Measurements from ENCODE around the gene ACTRT2.

ACTRT2 gene

DNA sequence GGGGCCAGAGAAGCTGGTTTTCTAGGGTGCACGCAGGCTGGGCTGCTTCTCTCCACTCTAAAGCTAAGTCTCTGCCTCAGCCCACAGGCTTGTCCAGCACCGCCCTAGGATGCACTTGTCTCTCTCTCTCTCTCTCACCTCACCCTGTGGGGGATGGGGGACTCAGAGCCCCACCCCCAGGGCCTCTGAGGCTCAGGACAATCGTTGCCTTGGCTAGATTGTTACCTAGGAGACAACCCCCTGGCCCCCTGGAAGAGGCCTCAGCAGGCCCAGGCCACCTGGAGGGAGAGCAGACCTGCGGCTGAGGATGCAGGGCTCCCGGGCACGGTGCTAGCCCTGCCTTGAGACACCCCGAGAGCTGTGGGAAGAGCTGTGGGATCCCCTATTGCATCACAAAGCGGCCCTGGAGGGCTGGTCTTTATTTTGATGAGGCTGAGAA lies at the start of gene ACTRT2:
Gene ACTRT2 (plus strand): TSS at position 235 of the 439 bp plus-strand sequence. CDS start 220 bp downstream, outside the sequence.
- DNase-seq, result no peak

DNA sequence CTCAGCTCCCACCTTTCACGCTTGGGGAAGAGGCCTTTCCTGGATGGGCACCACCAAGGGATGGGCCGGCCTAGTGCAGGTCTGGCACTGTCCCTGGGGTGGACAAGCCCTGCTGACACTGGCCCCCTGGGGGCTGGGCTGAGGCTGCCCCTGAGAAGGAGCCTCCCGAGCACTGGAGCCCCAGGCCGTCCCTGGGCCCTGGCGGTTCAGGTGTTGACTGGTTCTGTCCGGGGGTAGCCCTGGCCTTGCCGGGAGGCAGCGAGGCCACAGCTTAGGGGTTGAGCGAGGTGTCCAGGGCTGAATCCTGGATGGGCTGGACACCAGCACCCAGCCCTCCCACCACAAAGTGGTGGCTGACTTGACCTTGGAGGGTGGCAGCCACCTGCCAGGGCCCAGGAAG lies 49.7 kb upstream of the ACTRT2 start:
- DNase-seq, result no peak

DNA sequence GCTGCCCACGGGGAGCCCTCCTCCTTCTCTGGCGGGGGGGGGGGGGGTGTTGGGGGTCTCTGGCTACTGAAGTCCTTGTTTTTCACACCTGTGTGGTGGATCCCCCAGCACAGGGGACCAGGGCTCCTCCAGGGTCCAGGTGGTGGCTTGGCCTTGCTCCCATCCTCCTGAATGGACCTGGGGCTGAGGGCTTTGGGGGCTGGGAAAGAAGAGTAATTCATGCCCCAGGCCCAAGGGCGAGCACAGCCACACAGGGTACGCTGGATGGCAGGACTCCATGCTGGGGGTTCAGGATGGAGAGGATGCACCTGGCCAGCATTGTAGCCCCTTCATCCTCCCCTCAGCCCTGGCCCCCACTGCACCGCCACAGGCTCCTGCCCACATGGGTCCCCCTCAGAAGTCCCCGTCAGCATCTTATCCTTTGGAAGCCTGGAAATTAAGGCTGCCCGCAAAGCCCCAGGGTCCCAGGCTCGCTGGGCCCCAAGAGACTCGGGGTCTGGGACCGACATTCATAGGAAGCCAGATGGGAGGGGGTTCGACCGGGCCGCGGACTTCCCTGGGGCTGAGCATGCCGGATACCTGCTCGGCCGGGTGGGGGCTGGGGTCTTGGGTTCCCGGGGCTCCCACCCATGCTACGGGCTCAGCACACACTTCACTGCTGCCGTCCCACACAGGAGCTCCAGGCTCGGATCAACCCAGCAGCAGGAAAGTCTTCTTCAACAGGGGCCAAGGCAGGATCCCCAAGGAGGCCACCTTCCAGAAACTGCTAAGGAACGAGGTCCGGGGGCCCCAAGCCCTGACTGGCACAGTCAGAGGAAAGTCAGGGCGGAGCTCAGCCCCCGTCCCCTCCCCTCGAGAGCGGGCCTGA lies 49.0 kb upstream of the ACTRT2 start:
- DNase-seq, result no peak

DNA sequence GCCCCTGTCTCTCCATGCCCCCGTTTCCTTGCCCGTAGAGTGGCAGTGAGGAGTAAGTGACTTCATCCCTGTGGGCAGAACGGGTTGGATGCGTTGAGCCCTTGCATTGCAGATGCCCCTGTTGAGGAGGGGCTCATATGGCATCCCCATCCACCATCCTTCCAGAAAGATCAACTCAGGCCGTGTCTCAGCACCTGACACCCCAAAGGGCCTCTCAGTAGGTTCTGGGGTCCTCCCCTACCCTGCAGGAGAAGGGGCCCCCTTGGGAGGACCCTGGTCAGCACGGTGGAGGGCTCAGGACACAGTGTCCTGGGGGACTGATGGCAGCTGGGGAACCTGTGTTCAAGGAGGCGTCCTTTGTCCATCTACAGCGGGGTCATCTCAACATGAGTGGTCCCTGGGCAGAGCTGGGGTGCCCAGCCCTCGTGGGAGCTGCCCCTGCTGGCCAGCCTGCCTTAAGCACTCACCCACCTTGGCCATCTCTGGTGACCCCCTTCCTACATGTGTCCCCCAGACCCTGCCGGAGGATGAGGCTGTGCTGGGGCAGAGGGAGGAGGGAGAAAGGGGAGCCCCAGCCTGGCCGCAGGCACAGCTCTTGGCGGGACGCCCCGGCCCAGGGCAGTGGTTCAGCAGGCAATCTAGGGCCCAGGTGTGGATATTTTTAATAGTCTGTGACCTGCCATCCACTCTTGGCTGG lies 48.2 kb upstream of the ACTRT2 start:
- no peak for DNase-seq

DNA sequence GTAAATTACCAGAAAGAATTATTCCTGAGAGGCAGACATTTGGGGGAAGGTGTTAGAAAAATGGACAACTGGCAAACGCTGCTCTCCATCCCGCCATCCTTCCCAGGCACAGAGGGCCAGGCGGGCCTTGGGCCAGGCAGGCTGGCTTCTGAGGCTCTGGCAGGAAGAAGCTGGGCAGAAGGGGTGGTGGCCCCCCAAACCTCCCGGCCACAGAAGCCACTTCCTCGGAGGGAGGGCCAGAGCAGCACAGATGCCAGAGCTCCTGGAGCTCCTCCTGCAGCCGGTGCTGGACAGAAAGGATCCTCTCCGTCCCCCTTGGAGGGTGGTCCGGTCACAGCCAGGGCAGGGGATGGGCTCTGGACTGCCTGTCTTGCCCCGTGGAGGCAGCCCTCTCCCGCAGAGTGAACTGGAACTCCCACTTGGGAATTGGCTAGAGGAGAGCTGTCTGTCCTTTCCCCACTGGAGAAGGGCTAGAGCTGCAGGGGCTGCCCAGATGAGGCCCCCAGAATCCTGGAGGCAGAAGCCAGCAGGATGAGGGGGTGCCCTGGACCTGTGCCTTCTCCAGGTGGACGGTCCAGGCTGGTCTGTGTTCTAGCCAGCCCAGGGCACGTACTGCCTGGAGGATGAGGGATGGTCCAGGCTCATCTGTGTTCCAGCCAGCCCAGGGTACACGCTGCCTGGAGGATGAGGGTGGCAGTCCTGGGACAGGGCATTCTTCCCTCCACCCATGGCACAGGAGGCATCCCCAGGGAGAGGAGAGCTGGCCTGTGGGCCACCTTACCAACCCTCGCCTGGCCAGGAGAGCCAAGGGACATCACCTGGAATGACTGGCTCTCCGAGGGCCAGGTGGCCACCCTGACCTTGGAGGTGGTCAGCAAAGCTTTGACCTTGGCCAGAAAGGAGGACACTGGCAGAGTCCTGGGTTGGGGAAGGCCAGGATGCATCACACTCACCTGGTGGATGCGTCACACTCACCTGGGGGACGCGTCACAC lies 47.4 kb upstream of the ACTRT2 start:
- DNase-seq, result no peak

DNA sequence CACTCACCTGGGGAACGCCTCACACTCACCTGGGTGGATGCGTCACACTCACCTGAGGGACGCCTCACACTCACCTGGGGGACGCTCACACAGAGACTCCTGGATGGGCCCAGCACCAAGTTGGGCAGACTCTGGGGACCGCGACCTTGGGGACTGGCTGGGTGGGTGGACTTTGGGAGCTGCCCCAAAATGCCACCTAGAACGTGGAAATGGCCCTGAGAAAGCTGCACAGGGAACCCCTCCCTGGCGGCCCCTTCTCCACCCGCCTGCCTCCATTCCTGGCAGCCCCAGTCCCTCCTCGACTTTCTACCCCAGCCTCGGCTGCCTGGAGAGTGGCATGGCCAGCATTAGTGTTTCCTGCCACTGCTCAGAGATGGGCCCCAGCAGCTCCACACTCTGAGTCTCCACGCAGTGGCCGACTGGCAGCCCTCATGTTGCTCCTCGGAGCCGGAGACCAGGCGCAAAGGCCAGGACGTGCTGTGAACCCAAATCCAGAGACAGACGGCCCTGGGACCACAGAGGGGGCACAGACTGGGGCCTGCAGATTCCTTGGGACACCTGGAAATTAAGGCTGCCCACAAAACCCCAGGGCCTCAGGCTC lies 46.5 kb upstream of the ACTRT2 start:
- DNase-seq, result no peak

DNA sequence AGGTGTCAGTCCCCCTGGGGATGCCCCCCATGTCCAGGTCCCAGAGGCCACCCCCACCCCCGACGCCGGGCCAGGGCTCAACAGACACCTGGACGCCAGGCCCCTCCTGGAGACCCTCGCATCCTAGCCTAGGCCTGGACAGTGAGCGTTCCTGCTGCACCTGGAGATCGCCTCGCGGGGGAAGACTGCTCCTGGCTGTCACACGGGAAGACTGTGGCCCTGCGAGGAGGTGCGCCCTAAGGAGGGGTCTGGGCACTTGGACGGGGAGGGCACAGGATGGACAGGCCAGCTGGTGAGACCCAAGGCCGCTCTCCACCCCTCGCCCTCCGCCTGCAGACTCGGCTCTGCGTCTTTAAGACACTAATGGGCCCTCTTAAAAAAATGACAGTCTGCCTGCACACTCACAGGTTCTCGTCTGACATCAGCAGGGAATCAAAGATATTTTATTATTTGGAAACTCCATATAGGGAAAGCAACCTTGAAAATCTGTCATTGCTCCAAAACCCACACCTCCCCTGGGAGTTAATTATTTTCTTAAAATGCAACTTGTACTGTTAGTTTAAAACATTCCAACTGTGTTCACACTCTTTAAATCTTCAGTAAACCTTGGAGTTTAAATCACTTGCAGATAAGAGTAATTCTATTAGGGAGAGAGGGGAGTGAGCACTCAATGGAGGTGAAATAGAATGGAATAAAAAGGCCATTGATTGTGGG lies 45.6 kb upstream of the ACTRT2 start:
- no peak for DNase-seq

DNA sequence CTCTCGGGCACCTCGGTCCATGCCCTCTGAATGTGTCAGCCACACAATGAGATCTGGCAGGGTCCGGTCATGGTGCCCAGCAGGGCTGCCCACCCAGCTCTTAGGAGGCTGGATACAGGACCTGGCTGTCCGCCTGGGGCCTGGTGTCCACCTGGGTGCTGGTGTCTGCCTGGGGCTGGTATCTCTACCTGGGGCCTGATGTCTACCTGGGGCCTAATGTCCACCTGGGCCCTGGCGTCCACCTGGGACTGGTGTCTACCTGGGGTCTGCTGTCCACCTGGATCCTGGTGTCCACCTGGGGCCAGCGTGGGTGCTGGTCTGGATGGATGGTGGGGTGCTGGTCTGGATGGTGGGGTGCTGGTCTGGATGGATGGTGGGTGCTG lies 45.1 kb upstream of the ACTRT2 start:
- DNase-seq, result no peak

DNA sequence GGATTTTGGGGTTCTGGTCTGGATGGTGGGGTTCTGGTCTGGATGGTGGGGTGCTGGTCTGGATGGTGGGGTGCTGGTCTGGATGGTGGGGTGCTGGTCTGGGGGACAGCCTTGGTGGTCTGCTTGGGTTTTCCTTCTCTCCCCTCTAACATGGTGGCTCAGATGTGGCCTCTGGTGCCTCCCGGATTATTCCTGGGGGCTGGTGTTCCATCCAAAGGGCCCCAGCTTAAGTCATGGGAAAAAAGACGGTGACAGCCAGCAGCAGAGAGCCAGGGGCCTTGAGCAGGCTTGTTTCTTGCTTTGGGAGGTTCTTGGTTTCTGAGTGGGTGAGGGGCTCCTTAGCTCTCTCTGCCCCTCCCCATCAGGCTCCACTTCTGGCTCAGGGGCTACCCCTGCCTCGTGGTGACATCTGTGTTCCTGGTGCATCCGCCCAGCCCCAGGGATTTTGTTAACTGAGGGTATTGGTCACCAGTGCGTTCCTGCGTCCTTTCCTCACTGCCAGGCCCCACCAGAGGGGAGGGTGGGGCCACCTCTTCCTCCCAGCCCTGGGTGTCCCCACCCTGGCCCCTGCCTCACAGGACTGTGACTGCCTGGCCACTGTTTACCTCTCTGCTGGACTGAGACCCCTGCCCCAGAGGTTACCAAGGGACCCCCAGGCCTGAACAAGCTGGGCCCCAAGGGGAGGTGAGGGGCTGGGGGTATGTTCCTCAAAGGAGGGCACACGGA lies 43.2 kb upstream of the ACTRT2 start:
- no peak for DNase-seq

DNA sequence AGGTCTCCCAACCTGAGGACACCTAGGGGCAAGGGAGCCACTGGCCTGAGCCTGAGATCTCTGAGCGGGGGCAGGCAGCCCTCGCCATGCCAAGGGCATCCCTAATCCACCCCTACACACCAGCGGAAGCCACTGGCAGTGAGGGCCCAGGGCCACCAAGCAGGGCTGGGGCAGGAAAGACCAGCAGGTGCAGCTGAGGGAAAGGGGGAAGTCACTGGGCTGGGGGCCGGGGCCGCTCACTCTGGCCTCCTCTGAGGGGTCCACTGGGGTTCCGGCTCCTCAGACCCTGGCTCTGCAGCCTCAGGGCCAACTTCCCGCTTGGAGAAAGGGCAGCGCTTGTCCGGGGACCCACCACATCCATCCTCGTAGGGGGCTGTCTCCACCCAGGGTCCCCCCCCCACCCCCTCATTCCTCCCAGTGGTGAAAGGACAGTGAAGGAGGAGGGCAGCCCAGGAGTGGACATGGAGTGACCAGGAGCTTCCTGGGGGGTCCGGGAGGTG lies 42.5 kb upstream of the ACTRT2 start:
- DNase-seq, result no peak

DNA sequence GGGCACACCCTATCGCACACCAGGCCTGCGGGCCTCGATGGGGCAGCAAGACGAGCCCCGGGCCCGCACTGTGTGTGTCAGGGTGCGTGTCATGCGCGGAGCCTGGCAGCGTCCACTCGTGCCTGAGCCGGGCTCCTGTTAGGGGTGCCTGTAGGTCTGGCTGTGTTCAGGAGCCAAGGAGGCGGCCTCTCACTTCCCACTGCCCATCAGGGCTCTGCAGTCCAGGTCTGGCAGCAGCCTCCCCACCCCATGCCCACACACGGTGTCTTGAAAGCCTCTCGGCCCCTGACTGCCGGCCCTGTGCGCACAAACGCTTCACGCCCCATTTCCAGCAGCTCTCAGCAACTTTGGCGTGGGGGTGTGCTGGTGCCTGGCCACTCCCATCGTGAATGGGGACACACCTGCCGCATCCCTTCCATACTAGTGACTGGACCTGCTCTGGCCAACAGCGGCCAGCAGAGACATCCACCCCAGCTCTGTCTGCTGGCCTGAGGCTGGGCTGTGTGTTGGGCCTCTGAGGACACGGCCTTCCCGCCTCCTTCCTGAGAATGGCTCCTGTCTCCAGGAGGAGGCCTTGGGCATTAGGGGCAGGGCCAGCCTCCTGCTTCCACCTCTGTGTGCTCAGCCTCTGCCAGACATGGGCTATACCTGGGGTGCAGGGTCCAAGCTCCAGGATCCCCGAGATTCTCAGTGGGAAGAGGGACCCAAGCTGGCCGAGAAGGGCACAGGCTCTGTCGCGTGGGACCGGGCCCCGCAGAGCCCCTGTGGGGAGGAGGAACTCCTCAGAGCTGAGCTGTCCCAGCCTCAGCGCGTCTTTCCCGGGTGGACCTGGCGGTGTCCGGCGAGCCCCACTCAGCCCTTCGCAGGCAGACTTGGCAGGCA lies 41.8 kb upstream of the ACTRT2 start:
- no peak for DNase-seq

DNA sequence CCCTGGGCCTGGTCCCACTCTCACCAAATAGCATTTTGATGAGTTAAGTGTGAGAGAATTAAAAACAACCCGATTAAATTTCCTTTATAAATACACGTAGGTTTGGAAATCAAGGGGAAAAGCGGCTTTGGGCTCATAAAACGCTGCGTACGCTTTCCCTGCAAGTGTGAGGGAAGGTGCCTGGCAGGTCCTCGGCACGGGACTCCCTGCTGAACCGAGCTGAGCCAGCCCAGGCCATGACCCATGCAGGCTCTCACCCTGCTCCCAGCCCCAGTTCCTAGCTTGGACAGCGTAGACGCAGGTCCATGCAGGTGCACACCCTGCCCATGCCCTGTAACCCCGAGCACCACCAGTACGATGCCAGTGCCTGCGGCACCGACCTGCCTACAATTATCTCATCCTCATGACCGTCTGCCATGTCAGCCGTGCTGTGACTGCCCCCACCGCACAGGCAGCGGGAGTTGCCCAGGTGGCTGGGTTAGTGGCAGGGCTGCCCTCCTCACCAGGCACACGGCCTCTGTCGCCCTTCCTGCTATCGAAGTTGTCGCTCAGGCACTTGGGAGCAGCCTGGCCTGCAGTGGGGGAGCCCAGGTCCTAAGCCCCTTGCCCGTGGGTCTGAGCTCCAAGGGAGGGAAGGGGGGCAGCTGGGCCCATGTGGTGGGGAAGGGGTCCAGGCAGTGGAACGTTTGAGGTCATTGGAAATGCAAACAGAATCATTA lies 41.0 kb upstream of the ACTRT2 start:
- no peak for DNase-seq

DNA sequence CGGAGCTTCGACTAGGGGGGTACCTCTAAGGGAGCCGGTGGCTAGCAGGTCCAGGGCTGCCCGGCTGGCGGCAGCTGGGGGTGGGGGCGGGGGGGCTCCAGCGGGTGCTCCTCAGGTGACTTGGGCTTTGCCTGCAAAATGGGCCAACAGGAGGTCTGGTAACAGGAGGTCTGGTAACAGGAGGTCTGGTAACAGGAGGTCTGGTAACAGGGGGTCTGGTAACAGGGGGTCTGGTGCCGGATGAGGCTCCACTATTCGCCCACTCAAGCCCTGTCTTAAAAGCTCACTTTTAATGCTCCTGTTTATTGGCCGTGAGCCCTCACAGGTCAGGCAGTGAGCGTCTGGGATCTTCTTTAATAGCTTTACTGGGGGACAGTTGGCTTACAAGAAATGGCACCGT lies 40.4 kb upstream of the ACTRT2 start:
- DNase-seq, result no peak

DNA sequence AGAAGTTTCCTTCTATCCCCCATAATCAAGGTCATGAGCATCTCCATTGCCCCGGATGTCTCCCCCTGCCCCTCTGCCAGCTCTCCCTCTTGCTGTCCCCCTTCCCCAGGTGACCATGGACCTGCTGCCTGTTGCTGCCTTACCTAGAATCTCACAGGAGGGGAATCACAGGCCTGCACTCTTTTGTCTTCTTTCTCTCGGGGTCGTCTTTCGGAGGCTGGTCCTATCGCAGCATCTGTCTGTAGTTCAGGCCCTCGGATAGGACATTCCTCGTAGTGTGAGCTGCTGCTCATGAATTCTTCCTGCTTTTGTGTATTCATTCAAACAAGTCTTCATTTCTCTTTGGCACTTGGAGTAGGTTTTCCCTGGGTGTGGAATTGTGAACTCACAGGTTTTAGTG lies 39.9 kb upstream of the ACTRT2 start:
- no peak for DNase-seq

DNA sequence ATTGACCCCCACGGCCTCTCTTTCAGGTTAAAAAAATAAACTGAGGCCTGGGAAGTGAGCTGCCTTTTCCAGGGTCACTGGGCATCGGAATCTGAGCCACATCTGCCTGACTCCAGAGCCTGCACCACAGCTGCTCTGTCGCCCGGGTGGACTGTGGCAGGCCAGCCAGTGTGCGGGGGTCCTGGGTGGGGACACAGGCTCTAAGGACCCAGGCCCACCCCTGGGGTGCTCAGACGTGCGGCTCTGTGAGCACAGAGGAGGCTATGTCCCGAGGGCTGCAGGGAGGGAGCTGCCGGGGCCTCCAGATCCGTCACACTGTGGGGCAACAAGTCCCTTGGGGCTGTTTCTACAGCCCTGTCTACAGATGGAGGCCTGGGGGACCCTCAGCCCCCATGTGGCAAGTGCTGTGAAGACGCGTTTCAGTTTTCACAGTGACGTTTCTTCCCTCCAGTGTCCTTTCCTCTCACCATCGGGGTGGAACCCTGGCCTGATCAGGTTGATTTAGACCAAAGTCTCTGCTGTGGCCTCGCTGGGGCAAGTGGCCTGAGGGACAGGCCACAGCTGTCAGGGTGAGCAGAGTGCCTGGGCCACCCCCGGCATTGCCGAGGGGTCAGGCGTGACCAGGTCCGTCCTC lies 39.2 kb upstream of the ACTRT2 start:
- DNase-seq, result no peak

DNA sequence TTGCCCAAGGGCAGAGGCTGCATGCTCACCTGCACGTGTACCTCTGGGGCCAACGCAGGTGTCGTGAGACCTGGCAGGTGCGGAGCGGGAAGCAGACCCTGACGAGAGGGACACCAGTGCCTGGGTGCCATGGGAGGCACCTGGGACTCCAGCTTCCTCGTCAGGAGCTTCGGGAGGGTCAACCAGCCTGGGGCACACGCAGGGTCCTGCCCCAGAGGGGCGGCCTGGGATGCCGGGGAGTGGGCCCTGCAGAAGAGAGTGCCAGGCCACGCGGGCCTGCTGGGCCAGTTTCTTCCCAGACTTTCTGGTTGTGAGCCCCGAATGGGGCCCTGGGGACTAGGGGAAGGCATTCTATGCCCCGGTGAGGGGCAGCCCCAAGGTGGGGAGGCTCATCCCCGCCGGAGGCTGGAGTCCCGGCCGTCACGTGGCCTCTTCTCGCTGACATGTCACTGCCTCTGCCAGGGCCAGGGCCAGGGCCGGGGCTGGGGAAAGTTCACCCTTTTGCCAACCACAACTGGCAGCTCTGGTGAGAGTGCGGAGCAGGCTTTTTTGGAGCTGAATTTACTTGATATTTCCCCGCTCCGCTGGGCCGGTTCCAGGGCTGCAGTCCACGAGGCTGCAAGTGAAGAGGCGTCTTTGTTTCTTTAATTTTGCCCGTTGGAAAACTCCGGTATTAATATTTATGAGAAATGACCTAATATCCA lies 38.5 kb upstream of the ACTRT2 start:
- no peak for DNase-seq

DNA sequence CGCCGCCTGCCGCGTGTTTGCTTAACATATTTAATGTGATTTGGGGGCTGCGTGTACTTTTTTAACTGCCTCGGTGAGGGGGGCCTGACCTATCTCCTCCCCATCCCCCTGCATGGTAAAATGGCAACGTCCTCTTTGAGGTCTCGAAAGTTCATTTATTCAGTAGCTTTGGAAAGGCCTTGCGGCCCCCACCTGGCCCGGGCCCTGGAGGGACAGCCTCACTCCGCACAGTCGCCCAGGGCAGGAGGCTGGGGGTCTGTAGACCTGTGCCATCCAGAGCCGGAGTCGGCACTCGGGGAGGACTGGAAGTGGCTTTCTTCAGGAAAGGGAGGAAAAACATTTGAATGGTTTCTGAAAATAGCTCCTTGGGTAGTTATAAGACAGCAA lies 38.0 kb upstream of the ACTRT2 start:
- no peak for DNase-seq
